ENCODE data around the gene NDUFV3. TPM values are rescaled to one million over a fixed set of nuclear protein-coding genes. Genes with fewer than 3 reads are reported as not detected.
A peak's percentile ranks its signal among the peaks of the same experiment; 100 is the strongest.

NDUFV3 gene
- total and polyA plus RNA-seq, 12 donors: 25.9 to 63.7 (median 52.2) TPM

- intact Hi-C loops (cut with DNase I): no loop called here
- Histone ChIP-seq H3K36me3 (no peaks in the 10 kb centered on the region), H3K9me3 (no peaks in the 10 kb centered on the region), H3K4me3 (no peak overlapping the region), H3K27ac (no peak overlapping the region), H3K27me3 (no peaks in the 10 kb centered on the region), H3K4me1 (peaks cover 0 to 3% (median 3%) of the 10 kb centered on the region in 9 donors)
- TF ChIP-seq CTCF (IDR thresholded peaks at IDR 0.05): no peak
- no peak for DNase-seq
- peak in 2 of 8 donors; percentile 18 to 61 for ATAC-seq
- 57 to 68% methylated on average over 5 of the region's 5 CpGs for WGBS, 2 donors
Observed at GRCh38 chr21:42887326-42887725, 5.8 kb upstream of the NDUFV3 start.

GRCh38 chr21:42892582-42892930 lies 553 bp upstream of the NDUFV3 start:
- Histone ChIP-seq H3K9me3 (no peaks in the 10 kb centered on the region), H3K4me3 (peak overlapping the region; percentile 50 to 99 (median 86)), H3K36me3 (peaks cover 0 to 27% (median 2%) of the 10 kb centered on the region in 9 donors), H3K27ac (peak overlapping the region; percentile 86 to 99 (median 96)), H3K4me1 (peaks cover 5 to 28% (median 20%) of the 10 kb centered on the region in 9 donors), H3K27me3 (no peaks in the 10 kb centered on the region)
- DNase-seq (no peak), ATAC-seq (peak; percentile 6 to 49 (median 19))
- intact Hi-C loops (cut with DNase I): loop anchor here in 3 of 10 donors (10.0 kb wide), 2 partner anchors 82 to 772 kb away; partner anchors contain the start of gene PKNOX1 (in 2 of the 3)
- WGBS, 2 donors: 12 to 20% methylated on average over 18 of the region's 18 CpGs
- TF ChIP-seq CTCF (IDR thresholded peaks at IDR 0.05): no peak

GRCh38 chr21:42900446-42900845 lies 7.3 kb downstream of the NDUFV3 start:
- no peak for ATAC-seq
- Histone ChIP-seq H3K36me3 (peaks cover 0 to 98% (median 47%) of the 10 kb centered on the region in 9 donors), H3K27me3 (no peaks in the 10 kb centered on the region), H3K4me3 (no peak overlapping the region), H3K9me3 (no peaks in the 10 kb centered on the region), H3K4me1 (peaks cover 0 to 25% (median 8%) of the 10 kb centered on the region in 9 donors), H3K27ac (no peak overlapping the region)
- WGBS, 2 donors: 84 to 85% methylated on average over 4 of the region's 4 CpGs
- intact Hi-C loops (cut with DNase I): loop anchor here in 1 of 10 donors (10.0 kb wide), 1 partner anchor 56 kb away; no protein-coding TSS in a partner anchor
- TF ChIP-seq CTCF (IDR thresholded peaks at IDR 0.05): no peak
- DNase-seq: no peak

- Histone ChIP-seq H3K4me1 (peaks cover 0 to 16% (median 7%) of the 10 kb centered on the region in 9 donors), H3K27me3 (no peaks in the 10 kb centered on the region), H3K36me3 (peaks cover 0 to 100% (median 40%) of the 10 kb centered on the region in 9 donors), H3K9me3 (no peaks in the 10 kb centered on the region), H3K27ac (no peak overlapping the region), H3K4me3 (no peak overlapping the region)
- ATAC-seq (no peak), DNase-seq (no peak)
- no peak for TF ChIP-seq CTCF (IDR thresholded peaks at IDR 0.05)
- 94 to 98% methylated on average over 11 of the region's 11 CpGs for WGBS, 2 donors
- intact Hi-C loops (cut with DNase I): loop anchor here in 1 of 10 donors (10.0 kb wide), 1 partner anchor 59 kb away; no protein-coding TSS in a partner anchor
Observed at GRCh38 chr21:42903817-42904216, 10.7 kb downstream of the NDUFV3 start.
